Mesodermal cell (in vitro differentiated cells): ENCODE measurements around the gene UBE3D.

ENCODE experiments used
- H3K27ac ChIP-seq: 2 replicates; pipeline ENCODE4 v1.7.0; 2013; ENCODE audit warnings: mild to moderate bottlenecking, low read depth, low read length, moderate library complexity; ENCODE audit not compliant: severe bottlenecking
- H3K36me3 ChIP-seq: 2 replicates; pipeline ENCODE4 v1.7.1; 2013; ENCODE audit warnings: mild to moderate bottlenecking, low read length, moderate library complexity; ENCODE audit not compliant: control insufficient read depth, insufficient read depth
- H3K4me1 ChIP-seq: one replicate; pipeline ENCODE4 v1.7.1; 2013; ENCODE audit warnings: mild to moderate bottlenecking, low read length; ENCODE audit not compliant: insufficient read depth, control insufficient read depth, poor library complexity, severe bottlenecking
- H3K4me3 ChIP-seq: 2 replicates; pipeline ENCODE4 v1.7.0; 2013; ENCODE audit warnings: low read length, control low read depth, mild to moderate bottlenecking; ENCODE audit not compliant: insufficient read depth, poor library complexity, severe bottlenecking; ENCODE audit errors: extremely low read depth
- H3K9me3 ChIP-seq: 2 replicates; pipeline ENCODE4 v1.7.1; 2013; ENCODE audit warnings: mild to moderate bottlenecking, low read length, moderate library complexity; ENCODE audit not compliant: control insufficient read depth
- WGBS, 2 experiments: methylation state at CpG; one replicate each; pipeline ENCODE4 v1.1.5; 2013; ENCODE audit warnings: missing lambda C conversion rate in 2 of 2; ENCODE audit not compliant: insufficient coverage in 2 of 2; 5-methylcytosine and 5-hydroxymethylcytosine counted together

The UBE3D gene

GRCh38 chr6:82915666-82916065 is 150.0 kb downstream of the UBE3D start:
- no peaks in the 10 kb centered on the region for H3K4me1 ChIP-seq
- no peaks in the 10 kb centered on the region for H3K36me3 ChIP-seq
- H3K4me3 ChIP-seq = no peak overlapping the region
- peaks cover 6% of the 10 kb centered on the region for H3K9me3 ChIP-seq
- H3K27ac ChIP-seq = no peak overlapping the region

- no peaks in the 10 kb centered on the region for H3K36me3 ChIP-seq
- 83% methylated on average over 1 of the region's 4 CpGs; no CpG with 5 or more reads in 1 of the 2 experiments for WGBS, 2 experiments
- H3K4me1 ChIP-seq = peaks cover 3% of the 10 kb centered on the region
- H3K9me3 ChIP-seq = peaks cover 6% of the 10 kb centered on the region
- no peak overlapping the region for H3K27ac ChIP-seq
- no peak overlapping the region for H3K4me3 ChIP-seq
Measured at GRCh38 chr6:82914511-82914910, 151.1 kb downstream of the UBE3D start.

DNA sequence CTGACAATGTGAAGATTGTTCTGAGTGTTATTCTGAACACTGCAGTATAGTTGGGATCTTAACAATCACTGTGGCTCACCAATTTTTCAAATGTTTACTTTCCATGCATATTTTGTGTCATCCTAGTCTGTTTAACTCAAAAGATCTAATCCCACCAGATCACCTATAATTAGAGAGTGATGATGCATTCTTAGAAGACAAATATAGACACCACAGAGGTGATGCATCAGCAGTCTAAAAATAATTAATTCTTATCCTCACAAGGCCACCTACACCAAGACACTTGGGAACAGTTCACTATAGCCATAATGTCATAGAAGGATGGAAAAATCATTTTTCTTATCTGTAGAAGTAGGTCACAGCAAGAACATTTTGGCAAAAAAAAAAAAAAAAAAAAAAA is 154.8 kb downstream of the UBE3D start:
- Histone ChIP-seq H3K36me3 (no peaks in the 10 kb centered on the region), H3K27ac (no peak overlapping the region), H3K4me1 (peaks cover 4% of the 10 kb centered on the region)

GRCh38 chr6:82910395-82910794 is 155.2 kb downstream of the UBE3D start:
- whole genome bisulfite sequencing, 2 experiments = no CpG with 5 or more reads among the region's 1 CpG
- no peaks in the 10 kb centered on the region for H3K36me3 ChIP-seq
- no peak overlapping the region for H3K27ac ChIP-seq
- H3K4me3 ChIP-seq = no peak overlapping the region
- H3K9me3 ChIP-seq = no peaks in the 10 kb centered on the region
- peaks cover 4% of the 10 kb centered on the region for H3K4me1 ChIP-seq

More for the DNA sequence above, 154.8 kb downstream of the UBE3D start:
- Histone ChIP-seq H3K9me3 (no peaks in the 10 kb centered on the region), H3K4me3 (no peak overlapping the region)

GRCh38 chr6:82909551-82909950 is 156.1 kb downstream of the UBE3D start:
- H3K4me1 ChIP-seq = peaks cover 4% of the 10 kb centered on the region
- no peaks in the 10 kb centered on the region for H3K36me3 ChIP-seq
- no peaks in the 10 kb centered on the region for H3K9me3 ChIP-seq
- WGBS, 2 experiments = 94 to 100% methylated on average over 1 to 2 of the region's 3 CpGs
- H3K4me3 ChIP-seq = no peak overlapping the region
- H3K27ac ChIP-seq = no peak overlapping the region

- WGBS, 2 experiments = no CpG with 5 or more reads among the region's 2 CpGs
- H3K36me3 ChIP-seq = no peaks in the 10 kb centered on the region
- no peaks in the 10 kb centered on the region for H3K9me3 ChIP-seq
- peaks cover 4% of the 10 kb centered on the region for H3K4me1 ChIP-seq
- no peak overlapping the region for H3K27ac ChIP-seq
- H3K4me3 ChIP-seq = no peak overlapping the region
Measured at GRCh38 chr6:82908661-82909060, 157.0 kb downstream of the UBE3D start.

DNA sequence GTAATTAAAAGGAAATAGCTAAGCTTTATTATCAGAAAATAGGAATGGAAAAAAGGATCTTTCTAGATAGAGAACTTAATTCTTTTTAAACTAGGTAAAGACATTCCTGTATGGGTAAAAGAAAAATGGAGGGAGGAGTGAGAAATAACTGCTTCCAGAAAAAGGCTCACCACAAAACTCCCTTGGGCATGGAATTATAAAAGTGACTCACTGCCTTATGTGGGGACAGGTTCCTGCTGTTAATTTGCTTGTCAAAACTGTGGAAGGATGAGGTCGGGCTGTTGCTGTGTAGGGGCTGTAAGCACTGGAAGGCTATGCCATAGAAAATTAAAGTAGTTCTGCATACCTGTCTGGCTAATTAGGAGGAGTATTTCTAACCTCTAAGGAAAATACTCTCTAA is 158.7 kb downstream of the UBE3D start:
- no CpG with 5 or more reads among the region's 1 CpG for WGBS, 2 experiments
- Histone ChIP-seq H3K4me3 (no peak overlapping the region), H3K4me1 (peaks cover 4% of the 10 kb centered on the region), H3K9me3 (no peaks in the 10 kb centered on the region), H3K36me3 (no peaks in the 10 kb centered on the region), H3K27ac (no peak overlapping the region)

- Histone ChIP-seq H3K27ac (no peak overlapping the region), H3K9me3 (no peaks in the 10 kb centered on the region), H3K4me1 (peaks cover 4% of the 10 kb centered on the region), H3K36me3 (no peaks in the 10 kb centered on the region), H3K4me3 (no peak overlapping the region)
Measured at GRCh38 chr6:82906489-82906888, 159.2 kb downstream of the UBE3D start.

GRCh38 chr6:82904860-82905259 is 160.8 kb downstream of the UBE3D start:
- Histone ChIP-seq H3K4me3 (no peak overlapping the region), H3K27ac (no peak overlapping the region), H3K9me3 (no peaks in the 10 kb centered on the region), H3K36me3 (peaks cover 3% of the 10 kb centered on the region), H3K4me1 (peaks cover 4% of the 10 kb centered on the region)
- 100% methylated on average over 1 of the region's 1 CpG; no CpG with 5 or more reads in 1 of the 2 experiments for WGBS, 2 experiments

- no peaks in the 10 kb centered on the region for H3K4me1 ChIP-seq
Measured at GRCh38 chr6:82904257-82904656, 161.4 kb downstream of the UBE3D start.

GRCh38 chr6:82902290-82902689 is 163.4 kb downstream of the UBE3D start:
- Histone ChIP-seq H3K36me3 (peaks cover 3% of the 10 kb centered on the region), H3K9me3 (no peaks in the 10 kb centered on the region), H3K27ac (no peak overlapping the region), H3K4me1 (no peaks in the 10 kb centered on the region), H3K4me3 (no peak overlapping the region)
- WGBS, 2 experiments = 86% methylated on average over 1 of the region's 2 CpGs; no CpG with 5 or more reads in 1 of the 2 experiments

More at GRCh38 chr6:82904257-82904656, 161.4 kb downstream of the UBE3D start:
- H3K36me3 ChIP-seq = peaks cover 3% of the 10 kb centered on the region
- no CpG with 5 or more reads among the region's 4 CpGs for WGBS, 2 experiments
- no peaks in the 10 kb centered on the region for H3K9me3 ChIP-seq
- no peak overlapping the region for H3K27ac ChIP-seq
- no peak overlapping the region for H3K4me3 ChIP-seq
